A549 treated with DMSO at 1 μM for 4 hours (cell line): ENCODE data around the gene TBX10. TPM values are rescaled to one million over a fixed set of nuclear protein-coding genes. Genes with fewer than 3 reads are reported as not detected.

Source experiments
- total RNA-seq: library from RNA; stranded (reverse); fragments of 200-300 nt; extraction: Qiagen RNA extraction; gene quantifications from 5 replicates; pipeline ENCODE4 v1.2.3, GENCODE V29; 2022; ENCODE audit warnings: low read depth

The TBX10 gene
- not detected in 5 replicates for total RNA-seq

GRCh38 chr11:67639438-67639859 is at the start of gene TBX10:
Gene TBX10, minus strand, starts transcription at chr11:67639763. Its CDS starts 291 bp downstream, at chr11:67639472.

GRCh38 chr11:67674442-67674871 is 34.9 kb upstream of the TBX10 start, which contains the start of gene ALDH3B2:
Gene ALDH3B2, minus strand, starts transcription at chr11:67674623. Its CDS starts 7,688 bp downstream, at chr11:67666935.

GRCh38 chr11:67629386-67630227 is 10.0 kb downstream of the TBX10 start, which contains the start of gene NUDT8:
Gene NUDT8, minus strand, starts transcription at chr11:67629937. Its CDS starts 26 bp downstream, at chr11:67629911.

GRCh38 chr11:67606492-67607295 is 32.9 kb downstream of the TBX10 start, which contains the start of gene NDUFV1:
Gene NDUFV1, plus strand, starts transcription at chr11:67606936. Its CDS starts 69 bp downstream, at chr11:67607005.

GRCh38 chr11:67583247-67584204 is 56.0 kb downstream of the TBX10 start, which contains the start of gene GSTP1:
Gene GSTP1, plus strand, starts transcription at chr11:67583812. Its CDS starts 32 bp downstream, at chr11:67583844.

Other genes starting within 250 kb of the TBX10 start
- 23.8 to 40.0 TPM (median 33.5 TPM) in 5 replicates for gene RAD9A, start 247.8 kb downstream of the TBX10 start, total RNA-seq
- 265 to 309 TPM (median 294 TPM) in 5 replicates for gene PPP1CA, start 237.9 kb downstream of the TBX10 start, total RNA-seq
- gene TBC1D10C, start 235.7 kb downstream of the TBX10 start, total RNA-seq: 0.07 to 0.12 TPM (median 0.07 TPM) in 3 of 5 replicates, not detected in the others
- 0.14 to 0.53 TPM (median 0.18 TPM) in 5 replicates for gene CARNS1, start 224.1 kb downstream of the TBX10 start, total RNA-seq
- gene RPS6KB2, start 211.3 kb downstream of the TBX10 start, total RNA-seq: 44.4 to 52.3 TPM (median 44.9 TPM) in 5 replicates
- gene PTPRCAP, start 202.1 kb downstream of the TBX10 start, total RNA-seq: 0.22 to 0.36 TPM (median 0.30 TPM) in 5 replicates
- 53.5 to 63.8 TPM (median 58.1 TPM) in 5 replicates for gene CORO1B, start 196.3 kb downstream of the TBX10 start, total RNA-seq
- gene GPR152, start 187.0 kb downstream of the TBX10 start, total RNA-seq: 0.06 TPM in 1 of 5 replicates, not detected in the others
- not detected in 5 replicates for gene CABP4, start 184.4 kb downstream of the TBX10 start, total RNA-seq
- 49.3 to 60.6 TPM (median 56.9 TPM) in 5 replicates for gene TMEM134, start 170.5 kb downstream of the TBX10 start, total RNA-seq
- gene AIP, start 156.7 kb downstream of the TBX10 start, total RNA-seq: 45.8 to 54.0 TPM (median 47.4 TPM) in 5 replicates
- gene PITPNM1, start 134.4 kb downstream of the TBX10 start, total RNA-seq: 45.3 to 66.7 TPM (median 53.3 TPM) in 5 replicates
- gene CDK2AP2, start 131.6 kb downstream of the TBX10 start, total RNA-seq: 67.0 to 103 TPM (median 89.2 TPM) in 5 replicates
- not detected in 5 replicates for gene CABP2, start 116.3 kb downstream of the TBX10 start, total RNA-seq
- 1,469 to 1,648 TPM (median 1,554 TPM) in 5 replicates for gene GSTP1, start 56.0 kb downstream of the TBX10 start, total RNA-seq
- gene NDUFV1, start 32.8 kb downstream of the TBX10 start, total RNA-seq: 133 to 157 TPM (median 149 TPM) in 5 replicates
- gene NUDT8, start 9.8 kb downstream of the TBX10 start, total RNA-seq: 8.7 to 14.8 TPM (median 11.6 TPM) in 5 replicates
- gene ACY3, start 11.0 kb upstream of the TBX10 start, total RNA-seq: 0.95 to 1.4 TPM (median 1.3 TPM) in 5 replicates
- gene ALDH3B2, start 34.9 kb upstream of the TBX10 start, total RNA-seq: not detected in 5 replicates